ENCODE results near the gene SLC27A3. TPM values are rescaled to one million over a fixed set of nuclear protein-coding genes. Genes with fewer than 3 reads are reported as not detected.
A peak's percentile ranks its signal among the peaks of the same experiment; 100 is the strongest.

Gene SLC27A3, protein sequence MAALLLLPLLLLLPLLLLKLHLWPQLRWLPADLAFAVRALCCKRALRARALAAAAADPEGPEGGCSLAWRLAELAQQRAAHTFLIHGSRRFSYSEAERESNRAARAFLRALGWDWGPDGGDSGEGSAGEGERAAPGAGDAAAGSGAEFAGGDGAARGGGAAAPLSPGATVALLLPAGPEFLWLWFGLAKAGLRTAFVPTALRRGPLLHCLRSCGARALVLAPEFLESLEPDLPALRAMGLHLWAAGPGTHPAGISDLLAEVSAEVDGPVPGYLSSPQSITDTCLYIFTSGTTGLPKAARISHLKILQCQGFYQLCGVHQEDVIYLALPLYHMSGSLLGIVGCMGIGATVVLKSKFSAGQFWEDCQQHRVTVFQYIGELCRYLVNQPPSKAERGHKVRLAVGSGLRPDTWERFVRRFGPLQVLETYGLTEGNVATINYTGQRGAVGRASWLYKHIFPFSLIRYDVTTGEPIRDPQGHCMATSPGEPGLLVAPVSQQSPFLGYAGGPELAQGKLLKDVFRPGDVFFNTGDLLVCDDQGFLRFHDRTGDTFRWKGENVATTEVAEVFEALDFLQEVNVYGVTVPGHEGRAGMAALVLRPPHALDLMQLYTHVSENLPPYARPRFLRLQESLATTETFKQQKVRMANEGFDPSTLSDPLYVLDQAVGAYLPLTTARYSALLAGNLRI
- polyA plus RNA-seq (2011; rRNA removed) (1.3 TPM in 2 replicates), polyA plus RNA-seq (2017; fragmentation: RNase III; extraction: RNeasy Plus Mini Kit Qiagen cat#74134 plus additional on column Dnase treatment) (1.8 to 2.7 TPM (median 2.1 TPM) in 3 replicates), polyA minus RNA-seq (2011; rRNA and poly(A)+ RNA removed) (0.29 and 1.2 TPM in 2 replicates)
- polyA plus RNA-seq (2012; cell fraction: cytosol; rRNA removed): 1.7 TPM in 2 replicates
- 12.9 and 19.2 TPM in 2 replicates for polyA plus RNA-seq (2012; cell fraction: nucleus; rRNA removed)

DNA sequence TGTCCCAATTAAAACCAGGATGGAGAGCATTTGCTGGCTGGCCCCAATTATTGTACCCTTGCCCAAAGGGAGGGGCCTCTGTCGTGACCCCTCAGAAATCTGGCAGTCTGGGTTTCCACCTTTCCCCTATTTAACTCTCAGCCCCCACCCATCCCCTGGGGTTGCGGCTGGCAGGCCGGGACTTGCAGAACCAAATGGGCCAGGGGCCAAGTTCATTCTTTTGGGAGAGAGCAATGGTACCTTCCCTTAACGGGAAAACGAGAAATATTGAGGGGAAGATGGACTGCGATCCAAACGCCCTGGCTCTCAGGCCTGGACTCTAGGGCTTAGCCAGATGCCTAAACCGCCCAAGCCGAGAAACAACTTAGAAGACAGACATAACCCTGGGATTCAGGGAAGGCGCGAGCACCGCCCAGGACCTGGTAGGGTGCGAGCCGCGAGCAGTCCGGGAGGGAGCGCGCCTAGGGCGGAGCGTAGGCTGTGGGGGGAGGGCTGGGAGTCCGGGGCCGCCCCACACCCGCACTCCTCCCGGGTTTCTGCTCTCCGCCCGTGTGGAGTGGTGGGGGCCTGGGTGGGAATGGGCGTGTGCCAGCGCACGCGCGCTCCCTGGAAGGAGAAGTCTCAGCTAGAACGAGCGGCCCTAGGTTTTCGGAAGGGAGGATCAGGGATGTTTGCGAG is at the start of gene SLC27A3:
TSS of gene SLC27A3 (plus strand) at position 628 of the 678 bp plus-strand sequence. CDS start 91 bp downstream, outside the sequence.
- no peak for TF ChIP-seq SREBF2 (IDR thresholded peaks at IDR 0.05)
- H3K9me3 ChIP-seq: no peaks in the 10 kb centered on the region
- H3K27ac ChIP-seq: peak within 1 kb of the TSS; percentile 13 to 71; a peak in 3 of 6 replicates
- CTCF ChIA-PET: interaction anchor here (0.5 to 11.0 kb wide), 4 partner anchors 8 to 103 kb away, joined by 3 to 92 read pairs (median 3); partner anchors contain the start of gene NPR1
- POLR2A ChIA-PET: interaction anchor here (1.0 kb wide), 1 partner anchor 9 kb away, joined by 4 read pairs; no protein-coding TSS in a partner anchor
- FAIRE-seq (no peak), DNase-seq (ENCODE audit: low read depth in 1 of 2, low spot score in 1 of 2) (no peak), ATAC-seq (no peak; a peak in 1 of 6 replicates)
- 90% methylated on average over 34 of the region's 35 CpGs for WGBS (ENCODE audit: missing lambda C conversion rate)
- H3K4me1 ChIP-seq: peaks cover 5% of the 10 kb centered on the region; the same call in 1 of the 3 replicates
- H3K4me3 ChIP-seq: peak within 1 kb of the TSS; percentile 52
- H3K4me2 ChIP-seq: peak within 1 kb of the TSS; percentile 97

DNA sequence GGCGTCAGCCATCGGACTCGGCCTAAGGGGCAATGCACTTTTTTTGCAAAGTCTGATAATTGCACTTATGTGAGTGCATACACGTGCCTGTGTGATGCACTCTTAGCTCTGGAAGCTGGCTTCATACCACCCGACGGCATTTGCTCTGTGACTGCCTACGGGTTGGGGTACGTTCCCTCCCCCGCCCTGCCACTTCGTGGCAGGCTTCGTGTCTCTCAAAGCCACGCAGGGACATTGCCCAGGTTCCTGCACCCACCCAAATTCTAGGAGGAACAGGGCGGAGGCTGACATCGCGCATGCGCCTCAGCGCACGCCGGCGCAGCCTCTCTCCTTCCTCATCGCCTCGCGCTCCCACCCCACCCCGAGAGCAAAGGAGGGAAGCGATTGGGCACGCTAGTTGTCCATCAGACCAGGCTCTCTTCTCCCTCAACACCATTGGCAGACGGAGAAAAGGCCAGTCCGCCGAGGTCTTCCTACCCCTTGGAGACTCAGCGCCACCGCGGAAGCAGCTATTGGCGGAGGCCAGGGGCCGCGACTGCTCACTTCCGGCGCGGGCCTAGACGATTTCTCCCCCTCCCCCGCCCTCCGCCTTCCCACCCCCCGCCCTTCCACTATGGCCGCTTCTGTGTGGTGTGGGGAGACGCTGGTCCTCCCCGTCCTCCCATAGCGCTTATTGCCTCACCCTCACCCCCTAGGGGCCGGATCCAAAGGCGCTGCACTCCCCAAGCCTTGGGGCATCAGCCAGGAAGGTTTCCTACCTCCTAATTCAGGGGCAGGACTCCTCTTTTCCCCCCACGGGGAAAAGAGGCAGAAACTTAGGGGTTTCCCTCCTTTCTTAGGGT is 47.5 kb upstream of the SLC27A3 start, which contains the start of gene INTS3:
TSS of gene INTS3 (plus strand) at position 588 of the 842 bp plus-strand sequence. CDS start 585 bp downstream, outside the sequence.
- DNase-seq (ENCODE audit: low read depth in 1 of 2, low spot score in 1 of 2) (peak; percentile 99 to 100), FAIRE-seq (peak; percentile 98), ATAC-seq (peak; percentile 100)
- Histone ChIP-seq H3K27ac (peak within 1 kb of the TSS; percentile 96 to 99), H3K4me2 (peak within 1 kb of the TSS; percentile 82), H3K4me1 (peaks cover 19% of the 10 kb centered on the region), H3K4me3 (peak within 1 kb of the TSS; percentile 67), H3K9me3 (no peaks in the 10 kb centered on the region)
- ChIA-PET CTCF (interaction anchor here (3.5 kb wide), 1 partner anchor 51 kb away, joined by 14 read pairs; no protein-coding TSS in a partner anchor), POLR2A (interaction anchor here (0.6 to 2.1 kb wide), 26 partner anchors 8 to 1691 kb away, joined by 3 to 9 read pairs (median 4); partner anchors contain the start of genes CHTOP, DENND4B, ILF2 and NPR1)
- WGBS (ENCODE audit: missing lambda C conversion rate): 1% methylated on average over 35 of the region's 49 CpGs
- TF ChIP-seq POLR2AphosphoS2 (conservative IDR thresholded peaks at IDR 0.05; ENCODE audit: low read length) (no peak), EHMT2 (IDR thresholded peaks at IDR 0.05; ENCODE audit: low read depth) (no peak), HOXA7 (CRISPR knock-in tag; IDR thresholded peaks at IDR 0.05) (no peak), FOSL2 (IDR thresholded peaks at IDR 0.05) (no peak), FOSL2 (CRISPR knock-in tag; IDR thresholded peaks at IDR 0.05) (no peak), JUN (IDR thresholded peaks at IDR 0.05) (peak; percentile 76 to 90), FOSB (CRISPR knock-in tag; IDR thresholded peaks at IDR 0.05) (no peak), NR3C1 (IDR thresholded peaks at IDR 0.05) (no peak), HOXB13 (CRISPR knock-in tag; IDR thresholded peaks at IDR 0.05; ENCODE audit: low read depth) (no peak), CBX8 (IDR thresholded peaks at IDR 0.05) (no peak), KDM5A (IDR thresholded peaks at IDR 0.05) (peak; percentile 81; the same call in 1 of the 2 replicates), ZSCAN20 (CRISPR knock-in tag; IDR thresholded peaks at IDR 0.05) (no peak), ZFP36 (IDR thresholded peaks at IDR 0.05; ENCODE audit: borderline replicate concordance, partially characterized antibody) (no peak), BHLHE40 (IDR thresholded peaks at IDR 0.05; ENCODE audit: low read depth, low read length) (no peak), PHF8 (IDR thresholded peaks at IDR 0.05; ENCODE audit: borderline replicate concordance, low read depth) (peak; percentile 73; the same call in 1 of the 2 replicates), MAZ (IDR thresholded peaks at IDR 0.05; ENCODE audit: borderline replicate concordance, low read depth, low read length) (no peak), KDM1A (IDR thresholded peaks at IDR 0.05; ENCODE audit: low read depth) (no peak), SREBF2 (IDR thresholded peaks at IDR 0.05) (no peak), HEYL (CRISPR knock-in tag; IDR thresholded peaks at IDR 0.05) (no peak), RAD21 (conservative IDR thresholded peaks at IDR 0.05 in 1 of 2, IDR thresholded peaks at IDR 0.05 in 1 of 2) (no peak), SMC3 (IDR thresholded peaks at IDR 0.05) (no peak), ZC3H11A (IDR thresholded peaks at IDR 0.05) (no peak)
- TF ChIP-seq, protein P1, sequence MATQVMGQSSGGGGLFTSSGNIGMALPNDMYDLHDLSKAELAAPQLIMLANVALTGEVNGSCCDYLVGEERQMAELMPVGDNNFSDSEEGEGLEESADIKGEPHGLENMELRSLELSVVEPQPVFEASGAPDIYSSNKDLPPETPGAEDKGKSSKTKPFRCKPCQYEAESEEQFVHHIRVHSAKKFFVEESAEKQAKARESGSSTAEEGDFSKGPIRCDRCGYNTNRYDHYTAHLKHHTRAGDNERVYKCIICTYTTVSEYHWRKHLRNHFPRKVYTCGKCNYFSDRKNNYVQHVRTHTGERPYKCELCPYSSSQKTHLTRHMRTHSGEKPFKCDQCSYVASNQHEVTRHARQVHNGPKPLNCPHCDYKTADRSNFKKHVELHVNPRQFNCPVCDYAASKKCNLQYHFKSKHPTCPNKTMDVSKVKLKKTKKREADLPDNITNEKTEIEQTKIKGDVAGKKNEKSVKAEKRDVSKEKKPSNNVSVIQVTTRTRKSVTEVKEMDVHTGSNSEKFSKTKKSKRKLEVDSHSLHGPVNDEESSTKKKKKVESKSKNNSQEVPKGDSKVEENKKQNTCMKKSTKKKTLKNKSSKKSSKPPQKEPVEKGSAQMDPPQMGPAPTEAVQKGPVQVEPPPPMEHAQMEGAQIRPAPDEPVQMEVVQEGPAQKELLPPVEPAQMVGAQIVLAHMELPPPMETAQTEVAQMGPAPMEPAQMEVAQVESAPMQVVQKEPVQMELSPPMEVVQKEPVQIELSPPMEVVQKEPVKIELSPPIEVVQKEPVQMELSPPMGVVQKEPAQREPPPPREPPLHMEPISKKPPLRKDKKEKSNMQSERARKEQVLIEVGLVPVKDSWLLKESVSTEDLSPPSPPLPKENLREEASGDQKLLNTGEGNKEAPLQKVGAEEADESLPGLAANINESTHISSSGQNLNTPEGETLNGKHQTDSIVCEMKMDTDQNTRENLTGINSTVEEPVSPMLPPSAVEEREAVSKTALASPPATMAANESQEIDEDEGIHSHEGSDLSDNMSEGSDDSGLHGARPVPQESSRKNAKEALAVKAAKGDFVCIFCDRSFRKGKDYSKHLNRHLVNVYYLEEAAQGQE (IDR thresholded peaks at IDR 0.05): no peak
- TF ChIP-seq, protein P2, sequence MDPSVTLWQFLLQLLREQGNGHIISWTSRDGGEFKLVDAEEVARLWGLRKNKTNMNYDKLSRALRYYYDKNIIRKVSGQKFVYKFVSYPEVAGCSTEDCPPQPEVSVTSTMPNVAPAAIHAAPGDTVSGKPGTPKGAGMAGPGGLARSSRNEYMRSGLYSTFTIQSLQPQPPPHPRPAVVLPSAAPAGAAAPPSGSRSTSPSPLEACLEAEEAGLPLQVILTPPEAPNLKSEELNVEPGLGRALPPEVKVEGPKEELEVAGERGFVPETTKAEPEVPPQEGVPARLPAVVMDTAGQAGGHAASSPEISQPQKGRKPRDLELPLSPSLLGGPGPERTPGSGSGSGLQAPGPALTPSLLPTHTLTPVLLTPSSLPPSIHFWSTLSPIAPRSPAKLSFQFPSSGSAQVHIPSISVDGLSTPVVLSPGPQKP (IDR thresholded peaks at IDR 0.05; ENCODE audit: low read depth, low read length): no peak
- TF ChIP-seq, protein P3, sequence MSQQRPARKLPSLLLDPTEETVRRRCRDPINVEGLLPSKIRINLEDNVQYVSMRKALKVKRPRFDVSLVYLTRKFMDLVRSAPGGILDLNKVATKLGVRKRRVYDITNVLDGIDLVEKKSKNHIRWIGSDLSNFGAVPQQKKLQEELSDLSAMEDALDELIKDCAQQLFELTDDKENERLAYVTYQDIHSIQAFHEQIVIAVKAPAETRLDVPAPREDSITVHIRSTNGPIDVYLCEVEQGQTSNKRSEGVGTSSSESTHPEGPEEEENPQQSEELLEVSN (IDR thresholded peaks at IDR 0.05; ENCODE audit: borderline replicate concordance, low read depth): peak; percentile 95
